ENCODE data around the gene GP9.

Gene GP9

DNA sequence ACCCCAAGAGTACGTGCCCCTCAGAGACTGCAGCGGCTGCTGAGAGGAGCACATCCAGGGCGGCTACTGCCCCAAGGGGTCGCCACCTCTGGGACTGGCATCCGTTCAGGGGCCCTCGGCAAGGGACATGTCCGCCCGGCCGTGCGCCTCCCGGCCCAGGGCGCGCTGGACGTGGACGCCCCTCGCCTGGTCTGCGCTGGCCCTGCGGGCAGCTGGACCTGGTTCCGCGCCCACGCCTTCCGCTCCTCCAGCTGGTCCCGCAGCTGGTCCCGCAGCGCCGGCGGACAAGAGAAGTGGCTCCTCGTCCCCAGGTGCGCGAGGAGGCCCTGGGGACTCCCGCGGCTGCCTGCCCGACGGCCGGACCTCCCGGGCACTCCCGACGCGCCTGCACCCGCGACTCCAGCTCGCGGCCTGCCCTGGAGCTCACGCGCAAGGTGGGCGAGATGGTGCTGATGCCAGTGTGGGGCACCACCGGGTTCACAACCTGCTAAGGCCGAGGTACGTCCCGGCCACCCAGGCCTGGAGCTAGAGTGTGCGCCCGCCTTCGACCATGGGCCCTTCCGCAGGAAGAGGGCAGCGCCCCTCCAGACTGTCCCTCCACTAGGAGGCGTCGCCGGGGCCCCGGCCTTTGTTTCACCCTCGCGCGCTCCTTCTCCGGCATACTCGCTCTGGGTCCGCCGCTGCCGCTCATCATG, 14.4 kb upstream of the GP9 start:
- no peak for FAIRE-seq
- no peak for DNase-seq (ENCODE audit: insufficient read length, low spot score)

DNA sequence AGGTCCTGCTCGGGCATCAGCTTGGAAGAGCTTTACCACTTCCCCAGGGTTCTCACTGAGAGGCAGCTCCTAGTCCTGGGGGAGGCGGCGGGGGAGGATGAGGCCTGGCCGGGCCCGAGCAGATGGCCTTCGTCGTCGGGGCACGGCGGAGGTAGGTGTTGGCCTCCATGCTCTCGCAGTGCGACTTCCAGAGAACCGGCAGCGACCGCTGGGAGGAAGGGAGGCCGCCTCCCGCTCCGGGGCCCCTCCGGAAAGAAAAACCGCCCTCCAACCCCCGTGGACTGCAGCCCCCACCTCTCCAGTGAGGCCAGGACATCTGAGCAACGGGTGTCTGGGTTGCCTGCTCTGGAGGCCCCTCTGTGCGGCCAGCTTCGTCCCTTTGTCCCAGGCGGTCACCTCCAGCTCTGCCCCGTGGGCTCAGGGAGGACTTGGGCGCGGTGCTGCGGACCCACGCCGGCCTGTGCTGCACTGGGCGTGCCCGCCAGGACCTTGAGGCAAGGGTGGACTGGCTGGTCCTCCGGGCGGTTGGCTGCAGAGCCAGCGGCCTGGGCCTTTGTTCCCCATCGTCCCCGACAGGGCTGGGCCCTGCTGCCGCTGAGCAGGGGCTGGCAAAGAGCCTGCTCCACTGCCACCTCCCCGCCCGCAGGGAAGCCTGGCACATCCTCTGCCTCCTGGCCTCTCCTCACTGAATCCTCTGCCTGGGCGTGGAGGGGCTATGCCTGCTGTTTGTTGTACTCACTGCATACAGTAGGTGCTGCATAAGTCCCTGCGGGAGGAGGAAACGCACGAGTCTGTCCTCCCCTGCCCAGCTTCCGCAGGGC, 13.6 kb upstream of the GP9 start:
- FAIRE-seq (no peak), DNase-seq (ENCODE audit: insufficient read length, low spot score) (no peak)
- TF ChIP-seq SPI1 (IDR thresholded peaks at IDR 0.05; ENCODE audit: low read depth, low read length): no peak

More for the DNA sequence above, 14.4 kb upstream of the GP9 start:
- no peak for TF ChIP-seq TAF1 (IDR thresholded peaks at IDR 0.05; ENCODE audit: low read depth, low read length)
- no peak for TF ChIP-seq PAX5 (IDR thresholded peaks at IDR 0.05; ENCODE audit: insufficient read depth, low read length, severe bottlenecking)
- no peak for TF ChIP-seq POLR2A (IDR thresholded peaks at IDR 0.05; ENCODE audit: low read depth, low read length)
- TF ChIP-seq SPI1 (IDR thresholded peaks at IDR 0.05; ENCODE audit: low read depth, low read length): no peak
- TF ChIP-seq POLR2AphosphoS5 (IDR thresholded peaks at IDR 0.05; ENCODE audit: low read depth, low read length): no peak
- TF ChIP-seq POU2F2 (IDR thresholded peaks at IDR 0.05; ENCODE audit: low read depth, low read length): no peak

DNA sequence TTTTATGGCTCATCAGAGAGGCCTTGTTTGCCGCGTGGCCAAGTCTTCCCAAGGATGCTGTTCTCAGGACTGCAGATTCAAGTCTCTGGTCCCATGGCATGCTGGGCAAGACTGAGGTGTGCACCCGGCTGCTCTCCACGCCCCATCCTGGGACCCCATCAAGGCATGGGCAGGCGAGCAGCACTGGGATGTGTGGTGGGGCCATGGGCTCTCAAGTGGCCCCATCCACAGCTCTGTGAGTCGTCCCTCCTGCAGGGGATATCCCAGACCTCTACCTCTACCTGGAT, 13.1 kb upstream of the GP9 start:
- TF ChIP-seq POLR2A (IDR thresholded peaks at IDR 0.05; ENCODE audit: low read depth, low read length) (no peak), SPI1 (IDR thresholded peaks at IDR 0.05; ENCODE audit: low read depth, low read length) (no peak), TAF1 (IDR thresholded peaks at IDR 0.05; ENCODE audit: low read depth, low read length) (no peak), PAX5 (IDR thresholded peaks at IDR 0.05; ENCODE audit: insufficient read depth, low read length, severe bottlenecking) (no peak), POU2F2 (IDR thresholded peaks at IDR 0.05; ENCODE audit: low read depth, low read length) (no peak), POLR2AphosphoS5 (IDR thresholded peaks at IDR 0.05; ENCODE audit: low read depth, low read length) (no peak)
- DNase-seq (ENCODE audit: insufficient read length, low spot score) (no peak), FAIRE-seq (no peak)

DNA sequence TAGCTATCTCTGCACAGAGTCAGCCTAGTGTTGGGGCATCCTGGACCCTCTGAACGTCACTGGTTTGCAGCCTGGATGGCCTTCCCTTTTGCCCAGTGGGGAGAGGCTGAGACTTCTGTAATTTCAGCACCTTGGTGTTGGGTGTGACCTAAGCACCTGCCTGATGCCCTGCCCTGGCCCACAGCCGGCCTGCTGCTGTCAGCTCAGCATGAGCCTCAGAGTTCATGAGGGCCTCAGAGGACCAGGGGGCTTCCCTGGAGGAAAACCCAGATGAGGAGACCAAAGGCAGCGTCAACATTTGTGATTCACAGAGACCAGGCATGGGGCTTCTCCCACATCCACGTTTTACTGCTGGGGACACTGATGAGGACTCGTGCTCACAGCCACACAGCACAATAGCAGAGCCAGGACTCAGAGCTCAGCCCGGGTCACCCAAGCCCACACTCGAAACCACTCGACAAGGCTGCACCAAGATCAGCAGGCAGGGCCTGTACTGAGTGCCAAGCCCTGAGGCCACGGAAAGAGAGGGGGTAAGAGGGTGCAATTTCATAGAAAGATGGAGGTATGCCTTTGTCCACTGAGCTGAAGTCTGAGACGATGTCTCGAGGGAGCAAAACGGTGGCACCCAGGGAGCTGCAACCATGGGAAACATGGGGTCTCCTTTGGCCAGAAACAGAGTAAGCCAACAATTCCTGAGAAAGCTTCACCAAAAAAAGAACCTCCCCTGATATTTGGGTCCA, 9.9 kb upstream of the GP9 start:
- no peak for TF ChIP-seq POLR2AphosphoS5 (IDR thresholded peaks at IDR 0.05; ENCODE audit: low read depth, low read length)
- TF ChIP-seq TAF1 (IDR thresholded peaks at IDR 0.05; ENCODE audit: low read depth, low read length): no peak
- TF ChIP-seq SPI1 (IDR thresholded peaks at IDR 0.05; ENCODE audit: low read depth, low read length): no peak
- no peak for TF ChIP-seq POLR2A (IDR thresholded peaks at IDR 0.05; ENCODE audit: low read depth, low read length)
- TF ChIP-seq PAX5 (IDR thresholded peaks at IDR 0.05; ENCODE audit: insufficient read depth, low read length, severe bottlenecking): no peak
- no peak for TF ChIP-seq POU2F2 (IDR thresholded peaks at IDR 0.05; ENCODE audit: low read depth, low read length)
- DNase-seq (ENCODE audit: insufficient read length, low spot score) (no peak), FAIRE-seq (no peak)

- no peak for DNase-seq (ENCODE audit: insufficient read length, low spot score)
- FAIRE-seq: no peak
- TF ChIP-seq POLR2A (IDR thresholded peaks at IDR 0.05; ENCODE audit: low read depth, low read length): no peak
Measured at GRCh38 chr3:129051871-129052340, 8.7 kb upstream of the GP9 start.

DNA sequence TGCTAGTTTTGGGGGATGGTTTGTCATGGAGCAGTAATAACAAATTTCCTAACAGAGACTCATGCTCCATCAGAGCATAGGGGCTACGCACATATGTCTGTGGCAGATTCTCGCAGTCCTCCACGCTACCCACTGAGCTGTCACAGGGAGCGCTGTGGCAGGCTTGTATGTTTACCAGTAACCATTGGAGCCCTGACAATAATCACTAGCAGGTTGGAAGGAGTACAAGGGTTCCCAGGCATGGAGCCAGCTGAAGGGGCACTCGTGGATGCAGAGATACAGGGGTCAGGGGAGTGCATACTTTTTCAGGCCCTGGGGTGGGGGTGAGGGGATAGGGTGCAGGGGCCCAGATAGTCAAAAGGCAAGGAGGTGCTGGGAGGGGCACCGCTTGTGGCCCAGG, 7.9 kb upstream of the GP9 start:
- no peak for TF ChIP-seq PAX5 (IDR thresholded peaks at IDR 0.05; ENCODE audit: insufficient read depth, low read length, severe bottlenecking)
- TF ChIP-seq POLR2A (IDR thresholded peaks at IDR 0.05; ENCODE audit: low read depth, low read length): no peak
- TF ChIP-seq SPI1 (IDR thresholded peaks at IDR 0.05; ENCODE audit: low read depth, low read length): no peak
- TF ChIP-seq TAF1 (IDR thresholded peaks at IDR 0.05; ENCODE audit: low read depth, low read length): no peak
- no peak for TF ChIP-seq POLR2AphosphoS5 (IDR thresholded peaks at IDR 0.05; ENCODE audit: low read depth, low read length)
- TF ChIP-seq POU2F2 (IDR thresholded peaks at IDR 0.05; ENCODE audit: low read depth, low read length): no peak
- DNase-seq (ENCODE audit: insufficient read length, low spot score): no peak
- no peak for FAIRE-seq

DNA sequence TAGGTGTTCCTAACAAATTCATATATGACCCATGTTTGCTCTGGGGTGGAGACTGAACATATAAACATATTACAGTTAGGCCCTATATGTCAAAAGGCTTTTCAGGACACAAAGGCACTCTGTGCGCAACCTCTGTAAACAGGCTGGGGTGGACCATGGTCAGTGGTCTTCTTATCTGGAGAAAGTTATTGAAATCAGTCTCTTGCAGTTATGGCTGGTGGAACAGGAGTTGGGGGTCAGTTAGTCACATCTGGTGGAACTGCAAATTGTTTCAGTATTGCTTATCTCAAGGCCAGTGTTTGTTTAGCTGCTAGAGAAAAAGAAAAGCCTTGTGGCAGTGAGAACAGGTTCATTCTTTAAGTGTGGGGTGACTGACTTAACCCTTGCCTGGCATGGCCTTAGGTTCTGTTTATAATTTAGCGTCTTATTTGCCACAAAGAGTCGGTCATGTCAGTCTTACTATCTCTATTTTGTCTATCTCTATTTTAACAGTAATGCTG, 5.9 kb upstream of the GP9 start:
- DNase-seq (ENCODE audit: insufficient read length, low spot score): no peak
- no peak for TF ChIP-seq POLR2AphosphoS5 (IDR thresholded peaks at IDR 0.05; ENCODE audit: low read depth, low read length)
- no peak for TF ChIP-seq POLR2A (IDR thresholded peaks at IDR 0.05; ENCODE audit: low read depth, low read length)
- no peak for TF ChIP-seq POU2F2 (IDR thresholded peaks at IDR 0.05; ENCODE audit: low read depth, low read length)
- no peak for TF ChIP-seq PAX5 (IDR thresholded peaks at IDR 0.05; ENCODE audit: insufficient read depth, low read length, severe bottlenecking)
- TF ChIP-seq TAF1 (IDR thresholded peaks at IDR 0.05; ENCODE audit: low read depth, low read length): no peak
- no peak for TF ChIP-seq SPI1 (IDR thresholded peaks at IDR 0.05; ENCODE audit: low read depth, low read length)
- FAIRE-seq: no peak

DNA sequence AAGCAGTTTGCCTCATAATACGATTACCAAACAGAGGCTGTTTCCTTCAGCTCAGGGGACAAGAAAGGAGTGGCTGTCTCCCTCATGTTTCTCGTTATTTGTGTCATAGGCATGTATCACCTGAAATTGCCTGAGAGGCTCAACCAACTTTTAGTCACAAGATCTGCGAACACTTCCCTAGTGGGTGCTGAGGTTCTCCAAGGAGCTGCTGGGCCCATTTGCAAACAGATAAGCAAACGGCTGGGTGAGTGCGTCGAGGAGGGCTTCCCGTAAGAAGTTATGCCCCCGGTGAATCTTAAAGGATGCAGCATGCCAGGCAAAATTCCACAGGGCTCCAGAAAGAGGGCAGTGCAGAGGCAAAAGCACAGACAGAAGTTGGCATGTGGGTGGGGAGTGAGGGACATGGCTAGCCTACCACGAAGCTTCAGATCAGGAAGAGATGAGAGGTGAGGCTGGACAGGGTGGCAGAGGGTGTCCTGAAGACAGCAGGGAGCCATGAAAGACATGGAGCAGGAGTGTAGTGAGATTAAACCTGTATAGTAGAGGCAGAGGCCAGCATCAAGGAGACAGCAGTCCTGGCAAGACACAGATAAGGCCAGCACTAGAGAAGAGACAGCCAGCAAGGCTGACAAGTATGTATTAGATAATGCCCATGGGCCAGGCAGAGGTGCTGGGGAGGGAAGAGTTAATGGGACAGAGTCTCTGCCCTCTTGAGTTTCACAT, 4.0 kb upstream of the GP9 start:
- DNase-seq (ENCODE audit: insufficient read length, low spot score) (no peak), FAIRE-seq (no peak)
- TF ChIP-seq PAX5 (IDR thresholded peaks at IDR 0.05; ENCODE audit: insufficient read depth, low read length, severe bottlenecking) (no peak), POU2F2 (IDR thresholded peaks at IDR 0.05; ENCODE audit: low read depth, low read length) (no peak), POLR2A (IDR thresholded peaks at IDR 0.05; ENCODE audit: low read depth, low read length) (no peak), POLR2AphosphoS5 (IDR thresholded peaks at IDR 0.05; ENCODE audit: low read depth, low read length) (no peak), TAF1 (IDR thresholded peaks at IDR 0.05; ENCODE audit: low read depth, low read length) (no peak), SPI1 (IDR thresholded peaks at IDR 0.05; ENCODE audit: low read depth, low read length) (no peak)

GRCh38 chr3:129057249-129057648, 3.3 kb upstream of the GP9 start:
- DNase-seq (ENCODE audit: insufficient read length, low spot score) (no peak), FAIRE-seq (no peak)
- TF ChIP-seq PAX5 (IDR thresholded peaks at IDR 0.05; ENCODE audit: insufficient read depth, low read length, severe bottlenecking): no peak
- TF ChIP-seq POLR2AphosphoS5 (IDR thresholded peaks at IDR 0.05; ENCODE audit: low read depth, low read length): no peak
- no peak for TF ChIP-seq POU2F2 (IDR thresholded peaks at IDR 0.05; ENCODE audit: low read depth, low read length)
- no peak for TF ChIP-seq POLR2A (IDR thresholded peaks at IDR 0.05; ENCODE audit: low read depth, low read length)
- TF ChIP-seq TAF1 (IDR thresholded peaks at IDR 0.05; ENCODE audit: low read depth, low read length): no peak
- no peak for TF ChIP-seq SPI1 (IDR thresholded peaks at IDR 0.05; ENCODE audit: low read depth, low read length)

Measured in GM12891 (cell line).